Panc1 (cell line): ENCODE measurements around the gene DNAL4.

Experiments
- TCF7L2 ChIP-seq: IDR thresholded peaks from 2 replicates; pipeline ENCODE4 v1.6.1; 2011; ENCODE audit warnings: mild to moderate bottlenecking, low read depth, low read length, inconsistent platforms
- TF ChIP-seq, protein P1 (sequence below): fragments of 450-650 bp; IDR thresholded peaks from 2 replicates; pipeline ENCODE4 v1.5.1; 2017; ENCODE audit warnings: mild to moderate bottlenecking

DNA sequence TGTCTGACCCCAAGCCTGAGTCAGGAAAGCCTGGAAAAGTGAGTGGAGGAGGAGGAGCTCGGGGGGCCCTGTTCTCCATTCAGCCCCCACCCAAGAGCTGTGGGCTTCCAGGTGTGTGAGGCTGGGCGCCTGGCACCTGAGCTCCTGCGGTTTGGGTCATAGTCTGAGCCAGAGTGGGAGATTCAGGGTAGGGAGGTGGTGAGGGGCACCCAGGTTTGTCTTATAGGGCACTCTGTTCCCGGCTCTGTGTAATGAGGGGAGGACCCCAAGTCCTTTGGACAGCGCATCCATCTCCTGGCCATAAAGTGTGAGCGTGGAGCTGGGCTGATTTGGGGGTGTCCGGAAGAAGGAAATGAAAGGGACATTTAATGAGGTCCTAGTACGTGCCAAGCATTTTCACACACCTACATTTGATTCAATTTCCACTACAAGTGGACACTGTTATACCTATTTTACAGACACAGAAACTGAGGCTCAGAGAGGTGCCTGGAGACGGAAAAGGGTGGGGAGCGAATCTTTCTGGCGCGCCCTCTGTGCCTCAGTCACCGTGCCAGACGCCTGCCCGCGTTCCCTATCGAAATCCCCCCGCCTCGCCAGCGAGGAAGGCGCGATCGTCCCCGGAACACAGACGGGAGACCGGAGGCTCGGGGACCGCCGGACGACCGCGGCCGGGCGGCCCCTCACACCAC lies 48.7 kb upstream of the DNAL4 start:
- TF ChIP-seq, protein P1, sequence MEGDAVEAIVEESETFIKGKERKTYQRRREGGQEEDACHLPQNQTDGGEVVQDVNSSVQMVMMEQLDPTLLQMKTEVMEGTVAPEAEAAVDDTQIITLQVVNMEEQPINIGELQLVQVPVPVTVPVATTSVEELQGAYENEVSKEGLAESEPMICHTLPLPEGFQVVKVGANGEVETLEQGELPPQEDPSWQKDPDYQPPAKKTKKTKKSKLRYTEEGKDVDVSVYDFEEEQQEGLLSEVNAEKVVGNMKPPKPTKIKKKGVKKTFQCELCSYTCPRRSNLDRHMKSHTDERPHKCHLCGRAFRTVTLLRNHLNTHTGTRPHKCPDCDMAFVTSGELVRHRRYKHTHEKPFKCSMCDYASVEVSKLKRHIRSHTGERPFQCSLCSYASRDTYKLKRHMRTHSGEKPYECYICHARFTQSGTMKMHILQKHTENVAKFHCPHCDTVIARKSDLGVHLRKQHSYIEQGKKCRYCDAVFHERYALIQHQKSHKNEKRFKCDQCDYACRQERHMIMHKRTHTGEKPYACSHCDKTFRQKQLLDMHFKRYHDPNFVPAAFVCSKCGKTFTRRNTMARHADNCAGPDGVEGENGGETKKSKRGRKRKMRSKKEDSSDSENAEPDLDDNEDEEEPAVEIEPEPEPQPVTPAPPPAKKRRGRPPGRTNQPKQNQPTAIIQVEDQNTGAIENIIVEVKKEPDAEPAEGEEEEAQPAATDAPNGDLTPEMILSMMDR: no peak
- no peak for TF ChIP-seq TCF7L2
